Stimulated activated CD4-positive, alpha-beta T cell treated with anti-CD3 and anti-CD28 coated beads, Interleukin-12 subunit alpha, Interleukin-12 subunit beta, amount 100 ng/mL, for 48 hours (primary cell): ENCODE data around the gene CD86.

Experiments
- DNase-seq, 3 donors: peaks; one replicate each; pipeline ENCODE4 v3.0.0-alpha.2; 2020; ENCODE audit warnings: low read depth in 2 of 3, low spot score in 1 of 3

CD86 gene

GRCh38 chr3:122091602-122092295 is 36.6 kb downstream of the CD86 start:
- no peak for DNase-seq

GRCh38 chr3:122092460-122093165 is 37.5 kb downstream of the CD86 start:
- DNase-seq = peak; percentile 58 to 62 (median 60)

- no peak for DNase-seq
Measured at GRCh38 chr3:122094125-122094524, 39.0 kb downstream of the CD86 start.

- no peak for DNase-seq
Measured at GRCh38 chr3:122094693-122095092, 39.5 kb downstream of the CD86 start.

GRCh38 chr3:122097141-122097540 is 42.0 kb downstream of the CD86 start:
- no peak for DNase-seq

GRCh38 chr3:122098611-122099010 is 43.4 kb downstream of the CD86 start:
- no peak for DNase-seq

- no peak for DNase-seq
Measured at GRCh38 chr3:122099255-122099654, 44.1 kb downstream of the CD86 start.

- no peak for DNase-seq
Measured at GRCh38 chr3:122100083-122100482, 44.9 kb downstream of the CD86 start.

GRCh38 chr3:122100591-122101463 is 45.7 kb downstream of the CD86 start:
- peak in 2 of 3 donors; percentile 12 to 28 for DNase-seq

- peak in 1 of 3 donors; percentile 50 for DNase-seq
Measured at GRCh38 chr3:122101646-122102045, 46.5 kb downstream of the CD86 start.

- no peak for DNase-seq
Measured at GRCh38 chr3:122102191-122102935, 47.2 kb downstream of the CD86 start.

- DNase-seq = no peak
Measured at GRCh38 chr3:122103821-122104514, 48.8 kb downstream of the CD86 start.

GRCh38 chr3:122104515-122105194 is 49.5 kb downstream of the CD86 start:
- DNase-seq = no peak

GRCh38 chr3:122105626-122106025 is 50.5 kb downstream of the CD86 start:
- DNase-seq = no peak

- no peak for DNase-seq
Measured at GRCh38 chr3:122107171-122107570, 52.0 kb downstream of the CD86 start.

GRCh38 chr3:122111974-122112373 is 56.8 kb downstream of the CD86 start:
- no peak for DNase-seq

- DNase-seq = no peak
Measured at GRCh38 chr3:122112754-122113153, 57.6 kb downstream of the CD86 start.

GRCh38 chr3:122123850-122124249 is 68.7 kb downstream of the CD86 start:
- no peak for DNase-seq

GRCh38 chr3:122132949-122133540 is 77.9 kb downstream of the CD86 start:
- DNase-seq = no peak
